Measurements from ENCODE around the gene MBTPS2.
A peak's percentile ranks its signal among the peaks of the same experiment; 100 is the strongest.
"Not testable (repeated sequence)": the region's sequence is repeated elsewhere in the genome, so short reads cannot be mapped to it uniquely, and the experiment has no call there.

Gene MBTPS2

DNA sequence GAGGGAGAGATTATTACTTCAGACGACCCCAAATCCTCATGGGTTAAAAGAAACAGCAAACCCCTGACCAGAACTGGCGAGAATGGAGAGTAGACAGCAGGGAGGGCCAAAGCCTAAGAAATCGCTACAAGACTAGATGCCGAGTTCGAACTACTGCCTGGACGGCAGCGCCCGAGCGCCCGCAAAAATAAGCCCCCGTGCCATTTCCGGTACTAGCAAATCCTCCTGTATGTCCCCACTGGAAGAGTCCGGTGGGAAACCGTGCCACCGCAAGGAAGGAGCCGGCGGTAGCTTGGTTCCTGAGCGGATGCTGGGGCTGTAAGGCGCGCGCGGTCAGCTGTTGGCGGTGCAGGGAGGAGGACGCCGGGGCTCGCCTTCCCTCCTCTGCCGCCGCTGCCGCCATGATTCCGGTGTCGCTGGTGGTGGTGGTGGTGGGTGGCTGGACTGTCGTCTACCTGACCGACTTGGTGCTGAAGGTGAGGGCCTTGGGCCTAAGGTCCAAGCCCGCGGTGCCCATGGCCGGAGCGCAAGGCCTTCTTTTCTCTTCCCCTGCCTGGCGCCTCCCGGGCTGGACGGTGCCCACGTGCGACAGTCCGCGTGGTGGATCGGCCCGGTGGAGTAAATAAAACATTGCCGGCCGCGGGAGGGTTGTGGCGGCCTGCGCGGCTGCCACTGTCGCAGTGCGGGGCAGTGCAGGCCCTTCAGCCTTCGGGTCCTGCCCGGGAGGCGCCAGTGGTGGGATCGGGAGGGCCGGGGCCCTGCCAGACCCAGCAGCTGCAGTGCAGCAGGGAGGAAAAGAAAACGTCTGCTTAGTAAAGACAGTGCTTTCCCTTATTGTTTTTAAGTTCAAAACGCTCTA lies at the start of gene MBTPS2:
Gene MBTPS2 (plus strand): TSS at position 284 of the 859 bp plus-strand sequence. CDS start 118 bp downstream, at position 402.
- peak; percentile 85 for DNase-seq (ENCODE audit: low spot score)

DNA sequence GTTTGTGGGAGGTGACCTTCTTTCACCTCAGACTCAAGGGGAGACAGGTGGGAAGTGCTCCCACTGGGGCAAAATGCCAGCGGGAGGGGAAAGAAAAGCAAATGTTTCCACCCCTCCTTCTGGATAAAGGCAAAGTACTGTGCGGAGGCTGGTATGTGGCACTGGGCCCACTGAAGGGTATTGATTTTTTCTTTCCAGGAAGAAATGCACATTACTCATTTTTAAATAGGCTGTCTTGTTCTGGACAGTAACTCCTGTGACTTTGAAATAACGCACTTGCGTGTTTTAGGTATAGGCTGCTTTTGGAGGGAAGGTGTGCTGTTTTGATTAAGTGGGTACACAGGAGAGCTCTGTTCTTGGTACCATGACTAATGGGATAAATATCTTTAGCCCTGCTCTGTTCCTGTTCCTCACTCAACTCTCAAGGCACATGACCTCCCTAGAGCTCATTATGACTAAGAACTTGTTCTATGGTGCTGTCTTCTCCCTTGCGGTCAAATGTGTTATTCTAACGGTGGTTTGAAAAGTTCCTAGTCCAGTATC lies 40.7 kb upstream of the MBTPS2 start:
- peak; percentile 90 for DNase-seq (ENCODE audit: low spot score)

DNA sequence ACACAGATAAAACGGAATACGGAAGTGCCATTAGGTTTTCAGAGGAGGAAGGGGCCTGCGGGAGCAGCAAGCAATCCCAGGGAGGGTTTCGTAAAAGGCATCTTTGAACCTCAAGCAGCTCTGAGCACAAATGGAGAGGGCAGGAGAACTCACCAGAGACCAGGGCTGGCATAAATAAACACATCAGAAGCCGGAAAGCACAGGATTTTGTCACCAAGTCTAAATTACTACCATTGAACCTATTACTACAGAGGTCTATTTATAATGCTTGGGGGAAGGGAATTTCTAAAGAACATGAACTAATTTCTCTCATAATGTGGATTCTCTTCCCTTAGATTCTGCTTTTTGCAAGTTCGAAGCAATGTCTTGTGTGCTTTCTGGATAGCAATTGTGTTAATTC lies 39.6 kb upstream of the MBTPS2 start:
- no peak for DNase-seq (ENCODE audit: low spot score)

DNA sequence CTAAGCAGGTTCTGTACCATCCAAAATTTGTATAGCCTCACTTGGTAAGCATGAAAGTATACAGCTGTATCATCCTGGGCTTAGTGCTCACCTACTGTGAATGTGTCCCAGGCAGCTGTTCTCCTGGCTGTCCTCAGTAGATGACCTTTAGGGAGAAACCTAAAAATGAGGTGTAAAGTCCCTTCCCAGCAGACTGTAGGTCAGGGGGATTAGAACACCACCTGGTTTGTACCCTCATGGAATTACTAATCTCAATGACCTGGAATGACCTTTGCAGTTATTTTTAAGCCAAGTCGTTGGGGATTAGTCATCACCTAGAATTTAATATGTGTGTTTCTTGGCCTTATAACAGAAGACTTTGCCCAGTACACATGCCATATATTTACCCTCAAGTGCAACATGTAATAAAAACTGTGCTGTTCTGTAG lies 39.1 kb upstream of the MBTPS2 start:
- peak; percentile 20 for DNase-seq (ENCODE audit: low spot score)

DNA sequence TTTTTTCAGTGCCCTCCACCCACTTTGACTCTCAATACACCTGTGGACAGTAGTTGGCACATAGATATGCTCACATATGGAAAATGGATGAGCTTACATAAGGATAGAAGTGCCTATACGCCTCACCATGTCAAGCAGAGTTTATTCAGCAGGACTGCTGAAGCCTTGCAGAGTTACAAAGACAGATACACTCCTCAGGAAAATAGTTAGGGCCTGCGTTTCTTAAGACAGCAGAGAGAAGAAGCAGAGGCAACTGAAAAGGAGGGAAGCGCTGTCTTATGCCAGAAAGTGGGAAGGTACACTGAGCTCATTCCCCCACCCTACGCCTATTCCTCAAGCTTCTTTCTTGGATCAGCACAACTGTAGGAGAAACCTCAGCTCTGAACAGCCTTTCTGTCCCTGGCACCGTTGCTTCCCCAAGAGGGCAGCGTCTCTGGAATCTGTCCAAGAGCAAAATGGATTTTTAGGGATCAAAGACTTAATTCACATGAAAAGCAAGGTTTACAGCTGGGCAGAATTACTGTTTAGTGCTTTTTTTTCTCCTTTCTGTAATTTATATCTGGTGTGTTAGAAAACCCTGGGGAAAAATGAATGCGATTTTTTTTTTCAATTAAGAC lies 37.3 kb upstream of the MBTPS2 start:
- no peak for DNase-seq (ENCODE audit: low spot score)

DNA sequence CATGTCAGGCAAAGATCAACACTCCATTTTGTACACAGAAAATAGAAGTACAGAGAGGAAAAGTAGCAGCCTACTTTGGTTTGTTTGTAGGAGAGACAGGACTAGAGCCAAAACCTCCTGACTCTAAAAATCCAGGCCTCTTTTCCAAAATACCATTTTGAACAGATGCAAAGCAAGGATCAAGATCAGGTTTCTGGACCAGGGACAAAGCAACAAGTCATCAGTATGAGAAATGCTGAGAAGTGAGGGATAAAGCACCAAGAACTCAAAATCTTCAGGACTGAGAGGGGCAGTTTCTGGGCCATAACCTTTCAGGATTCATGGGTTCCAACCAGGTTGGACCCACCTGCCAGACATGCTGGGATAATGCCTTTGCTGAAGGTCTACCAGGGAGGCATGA lies 36.6 kb upstream of the MBTPS2 start:
- DNase-seq (ENCODE audit: low spot score) = no peak

DNA sequence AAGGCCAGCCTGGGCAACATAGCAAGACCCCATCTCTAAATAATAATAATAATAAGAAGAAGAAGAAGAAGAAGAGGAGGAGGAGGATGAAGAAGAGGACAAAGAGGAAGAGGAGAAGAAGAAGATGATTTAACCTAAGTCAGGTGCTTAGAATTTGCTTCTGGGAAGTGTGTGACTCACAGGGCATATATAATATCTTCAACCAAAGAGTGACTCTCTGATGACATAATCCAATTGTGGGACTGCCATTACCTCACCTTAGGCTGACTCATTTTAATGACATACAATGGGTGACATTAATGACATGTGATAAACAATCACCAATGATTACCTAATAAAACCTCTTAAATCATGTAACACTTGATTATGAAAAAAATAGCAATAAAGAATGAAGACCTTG lies 32.7 kb upstream of the MBTPS2 start:
- peak; percentile 81 for DNase-seq (ENCODE audit: low spot score)

DNA sequence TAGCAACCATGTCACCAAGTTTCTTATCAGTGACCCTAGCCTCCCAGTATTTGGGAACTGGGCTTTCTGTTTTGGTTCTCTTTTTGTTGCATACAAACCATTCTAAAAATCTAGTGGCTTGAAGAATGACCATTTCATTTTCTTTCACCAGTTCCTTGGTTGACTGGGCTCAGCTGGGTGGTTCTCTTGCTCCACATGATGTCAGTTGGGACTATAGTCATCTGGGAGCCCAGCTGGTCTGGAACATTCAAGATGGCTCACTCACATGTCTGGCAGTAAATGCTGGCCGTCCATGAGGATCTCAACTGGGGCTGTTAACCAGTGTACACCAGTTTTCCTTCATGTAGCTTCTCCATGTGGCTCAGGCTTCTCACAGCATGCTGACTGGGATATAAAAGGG lies 27.6 kb upstream of the MBTPS2 start:
- DNase-seq (ENCODE audit: low spot score) = no peak

DNA sequence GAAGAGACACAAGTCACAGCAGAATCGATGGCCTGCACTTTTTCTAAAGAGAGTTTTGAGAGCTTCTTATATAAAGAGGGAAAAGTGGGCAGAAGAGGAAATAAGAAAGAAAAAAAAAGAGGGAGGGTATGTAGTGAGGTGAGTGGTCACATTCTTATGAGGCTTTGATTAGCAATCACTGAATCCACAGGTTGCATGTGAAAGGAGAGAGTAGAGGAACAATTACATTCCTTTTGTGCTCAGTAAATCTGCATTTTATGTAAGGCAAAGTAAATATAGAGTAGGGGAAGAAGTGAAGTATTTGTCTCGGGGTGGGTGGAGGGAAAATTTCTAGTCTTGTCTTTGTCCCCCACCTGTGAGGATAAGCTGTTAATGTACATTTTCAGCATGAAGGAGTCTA lies 26.8 kb upstream of the MBTPS2 start:
- no peak for DNase-seq (ENCODE audit: low spot score)

DNA sequence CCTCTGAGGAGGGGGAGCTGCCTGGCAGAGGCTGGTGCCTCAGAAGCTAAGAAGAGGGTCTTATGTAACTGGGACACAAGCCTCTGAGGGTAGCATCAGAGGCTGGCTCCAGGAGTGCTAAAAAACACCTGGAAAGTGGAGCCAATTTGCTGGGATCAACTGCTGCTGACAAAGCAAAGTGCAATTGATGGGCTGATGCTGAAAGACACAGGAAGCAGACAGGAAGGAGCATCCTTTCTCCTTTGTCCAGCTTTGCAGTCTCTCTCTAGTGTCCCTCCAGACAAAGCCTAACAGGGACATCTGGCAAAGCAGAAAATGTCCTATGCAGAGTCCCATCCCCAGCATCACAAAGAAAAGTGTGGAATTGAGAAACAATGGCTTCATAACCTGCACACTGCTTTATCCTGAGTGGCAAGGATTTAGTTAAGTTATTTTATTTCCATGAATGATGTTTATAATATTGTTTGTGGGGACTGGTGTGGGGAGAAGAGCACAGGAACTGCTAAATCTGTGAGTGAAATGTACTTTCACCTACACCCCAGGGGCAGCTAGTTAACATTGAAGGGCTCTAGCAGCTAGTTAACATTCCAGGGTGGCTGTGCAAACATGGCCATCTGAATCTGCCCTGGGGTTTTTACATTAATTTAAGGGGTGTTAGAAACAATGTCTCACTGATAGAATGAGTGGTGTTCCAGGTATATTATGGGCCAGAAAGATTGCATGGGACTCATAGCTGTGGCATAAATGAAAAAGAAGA lies 25.6 kb upstream of the MBTPS2 start:
- no peak for DNase-seq (ENCODE audit: low spot score)

DNA sequence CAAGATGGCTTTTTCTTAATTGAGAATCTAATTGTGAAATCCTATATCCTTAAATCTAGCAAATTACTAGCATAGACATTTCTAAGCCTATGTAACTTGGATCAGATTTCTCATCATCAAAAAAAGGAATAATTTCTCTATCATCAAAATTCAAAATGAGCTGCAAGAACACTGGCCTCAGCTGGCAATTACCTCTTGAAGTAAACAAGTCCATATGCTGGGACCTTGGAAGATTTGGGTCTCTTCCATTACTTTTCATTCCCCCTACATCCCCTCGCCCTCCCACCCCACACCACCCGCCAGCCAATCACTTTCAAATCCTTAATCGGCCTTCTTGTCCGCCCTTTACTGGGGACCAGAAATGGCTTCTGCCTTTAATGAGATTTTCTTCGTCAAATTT lies 23.3 kb upstream of the MBTPS2 start:
- DNase-seq (ENCODE audit: low spot score) = no peak

DNA sequence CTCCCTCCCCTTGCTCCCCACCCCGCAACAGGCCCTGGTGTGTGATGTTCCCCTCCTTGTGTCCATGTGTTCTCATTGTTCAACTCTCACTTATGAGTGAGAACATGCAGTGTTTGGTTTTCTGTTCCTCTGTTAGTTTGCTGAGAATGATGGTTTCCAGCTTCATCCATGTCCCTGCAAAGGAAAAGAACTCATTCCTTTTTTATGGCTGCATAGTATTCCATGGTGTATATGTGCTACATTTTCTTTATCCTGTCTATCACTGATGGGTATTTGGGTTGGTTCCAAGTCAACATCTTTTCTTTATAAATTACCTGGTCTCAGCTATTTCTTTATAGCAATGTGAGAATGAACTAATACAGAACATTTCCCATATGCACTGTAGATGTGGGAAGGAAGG lies 19.2 kb upstream of the MBTPS2 start:
- DNase-seq (ENCODE audit: low spot score) = not testable (repeated sequence)

DNA sequence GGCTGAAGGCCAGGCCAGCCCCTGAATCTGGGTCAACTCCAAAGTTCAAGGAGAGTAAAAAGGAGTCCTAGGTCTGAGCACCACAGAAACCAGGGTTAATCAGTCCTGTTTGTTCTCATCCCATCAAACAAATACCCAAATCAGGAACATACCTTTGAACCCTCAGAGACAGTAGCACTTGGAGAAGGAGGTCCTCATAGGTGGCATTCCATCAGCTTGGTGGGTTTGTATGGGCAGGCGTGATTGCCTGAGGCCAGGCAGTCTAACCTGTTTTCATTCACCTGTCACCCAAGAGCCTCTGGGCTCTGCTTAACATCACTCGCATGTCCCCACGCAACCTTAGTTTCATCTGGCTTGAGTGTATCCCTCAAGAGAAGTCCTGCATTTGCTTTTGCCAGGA lies 17.5 kb upstream of the MBTPS2 start:
- DNase-seq (ENCODE audit: low spot score) = no peak

DNA sequence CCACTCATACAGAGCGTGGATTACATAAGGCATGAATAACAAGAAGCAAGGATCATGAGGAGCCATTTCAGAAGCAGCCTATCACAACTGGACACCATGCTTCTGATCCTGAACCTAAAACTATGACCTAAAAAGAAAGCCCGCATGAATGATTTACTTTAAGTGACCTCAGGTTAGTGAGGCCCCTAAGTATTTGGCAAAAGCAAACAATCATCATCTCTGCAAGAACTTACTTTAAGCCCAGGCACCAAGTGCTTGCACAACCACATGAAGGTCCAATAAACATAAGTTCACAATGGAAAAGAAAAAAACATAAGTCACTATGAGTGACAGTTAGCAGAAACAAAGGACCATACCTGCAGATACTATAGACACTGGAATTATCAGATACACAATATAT lies 7.9 kb upstream of the MBTPS2 start:
- no peak for DNase-seq (ENCODE audit: low spot score)

DNA sequence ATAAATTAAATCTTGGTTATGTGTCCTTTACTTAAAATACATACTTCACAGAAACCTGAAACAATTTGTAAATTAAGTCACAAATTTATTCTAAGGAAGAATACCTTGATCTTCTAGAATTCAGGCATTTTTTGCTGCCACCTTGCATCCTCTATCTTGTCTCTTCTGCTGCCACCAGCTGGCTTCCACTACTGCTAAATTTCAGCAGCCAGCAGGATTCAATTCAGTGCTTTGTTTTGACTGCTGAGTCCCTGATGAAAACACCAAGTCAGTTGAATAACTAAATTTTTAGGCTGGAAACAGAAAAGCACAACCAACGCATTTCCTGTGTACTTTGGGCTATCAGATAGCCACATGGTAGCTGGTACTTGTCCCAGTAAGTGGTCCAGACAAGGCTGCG lies 2.4 kb upstream of the MBTPS2 start:
- no peak for DNase-seq (ENCODE audit: low spot score)

DNA sequence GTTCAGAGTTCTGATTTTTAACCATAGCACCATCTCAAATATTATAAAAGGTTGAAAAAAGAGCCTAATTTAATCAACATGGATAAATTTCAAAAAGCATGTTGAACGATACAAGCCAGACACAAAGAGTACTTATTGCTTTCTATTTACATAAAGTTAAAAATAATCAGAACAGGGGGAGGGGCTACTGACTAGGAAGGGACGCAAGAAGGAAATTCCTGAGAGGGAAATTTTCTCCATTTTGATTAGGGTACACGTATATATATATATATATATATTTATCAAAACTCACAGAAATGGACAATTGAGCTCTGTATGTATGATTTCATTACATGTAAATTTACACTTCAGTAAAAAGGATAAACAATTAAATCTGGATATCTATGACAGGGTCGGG lies 482 bp upstream of the MBTPS2 start:
- DNase-seq (ENCODE audit: low spot score) = no peak

DNA sequence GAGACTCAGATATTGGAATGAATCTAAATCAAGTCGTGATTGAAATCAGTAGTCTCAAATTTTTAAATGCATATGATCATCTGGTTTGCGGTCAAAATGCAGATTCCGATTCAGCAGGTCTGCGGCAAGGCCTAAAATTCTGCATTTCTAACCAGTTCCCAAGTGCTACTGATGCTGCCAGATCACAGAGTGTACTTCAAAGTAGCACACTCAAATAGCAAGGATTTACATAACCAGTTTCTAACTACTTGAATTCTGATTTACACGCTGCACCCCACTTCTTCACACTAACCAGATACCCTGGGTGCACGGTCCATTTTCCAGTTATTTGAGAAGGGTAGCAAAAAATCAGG lies 752 bp downstream of the MBTPS2 start:
- DNase-seq (ENCODE audit: low spot score) = peak; percentile 7

DNA sequence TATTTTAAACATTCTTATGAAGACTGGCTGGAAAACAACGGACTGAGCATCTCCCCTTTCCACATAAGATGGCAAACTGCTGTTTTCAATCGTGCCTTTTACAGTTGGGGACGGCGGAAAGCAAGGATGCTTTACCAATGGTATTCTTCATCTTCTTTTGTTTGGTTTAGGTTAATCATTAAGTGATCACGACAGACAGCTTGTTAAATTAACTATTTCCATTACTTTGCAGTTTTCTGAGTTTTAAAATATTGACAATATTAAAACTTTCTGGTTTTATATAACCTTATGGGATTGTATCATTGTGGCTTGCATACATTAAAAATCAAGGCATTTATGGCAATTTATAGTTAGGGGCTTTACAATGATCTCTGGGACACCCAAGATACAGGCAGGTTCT lies 3.8 kb downstream of the MBTPS2 start:
- no peak for DNase-seq (ENCODE audit: low spot score)

DNA sequence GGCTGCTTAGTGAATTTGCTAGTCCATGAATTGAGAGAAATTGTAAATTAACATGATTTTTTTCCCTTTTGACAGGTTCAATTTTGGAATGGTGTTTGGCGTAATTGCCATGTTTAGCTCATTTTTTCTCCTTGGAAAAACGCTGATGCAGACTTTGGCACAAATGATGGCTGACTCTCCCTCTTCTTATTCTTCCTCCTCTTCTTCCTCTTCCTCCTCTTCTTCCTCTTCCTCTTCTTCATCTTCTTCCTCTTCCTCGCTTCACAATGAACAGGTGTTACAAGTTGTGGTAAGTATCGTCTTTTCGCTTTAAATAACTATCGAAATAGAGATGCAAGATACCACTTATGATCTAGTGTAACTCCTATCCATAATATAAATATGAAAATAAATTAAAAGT lies 5.7 kb downstream of the MBTPS2 start:
- DNase-seq (ENCODE audit: low spot score) = no peak

DNA sequence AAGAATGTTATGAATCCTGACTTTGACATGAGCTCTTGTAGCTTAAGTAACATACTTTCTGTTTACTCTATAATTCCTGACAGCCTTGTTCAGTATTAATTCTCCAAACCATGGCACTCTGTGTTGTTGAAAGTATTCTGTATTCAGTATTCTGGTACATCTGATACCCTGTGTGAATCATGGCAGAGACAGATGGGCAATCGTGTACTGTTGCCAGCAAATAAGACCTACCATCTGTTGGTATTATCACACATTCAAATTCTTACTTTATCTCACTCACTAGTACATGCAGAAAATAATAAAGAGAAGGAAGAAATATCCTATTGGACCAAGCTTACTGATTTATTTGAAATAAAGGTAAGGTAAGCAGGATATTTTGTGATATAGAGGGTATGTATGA lies 7.9 kb downstream of the MBTPS2 start:
- no peak for DNase-seq (ENCODE audit: low spot score)

DNA sequence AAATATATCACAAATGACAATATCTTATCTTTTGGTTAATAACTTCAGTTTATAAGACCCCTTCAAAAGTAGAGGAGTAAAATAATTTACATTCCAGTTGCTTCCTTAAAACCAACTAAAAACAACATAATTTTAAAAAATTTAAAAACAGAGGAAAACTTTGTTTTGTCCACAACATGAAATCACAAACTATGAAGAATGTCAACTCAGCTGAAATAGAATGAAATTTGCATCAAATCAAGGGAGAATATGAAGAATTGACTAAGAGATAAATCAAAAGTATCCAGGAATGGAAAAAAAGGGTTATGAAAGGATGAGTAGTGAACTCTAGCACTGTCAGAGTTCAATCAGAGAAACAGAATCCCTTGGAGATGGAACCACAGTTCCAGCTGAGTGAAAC lies 14.2 kb downstream of the MBTPS2 start:
- DNase-seq (ENCODE audit: low spot score) = no peak

DNA sequence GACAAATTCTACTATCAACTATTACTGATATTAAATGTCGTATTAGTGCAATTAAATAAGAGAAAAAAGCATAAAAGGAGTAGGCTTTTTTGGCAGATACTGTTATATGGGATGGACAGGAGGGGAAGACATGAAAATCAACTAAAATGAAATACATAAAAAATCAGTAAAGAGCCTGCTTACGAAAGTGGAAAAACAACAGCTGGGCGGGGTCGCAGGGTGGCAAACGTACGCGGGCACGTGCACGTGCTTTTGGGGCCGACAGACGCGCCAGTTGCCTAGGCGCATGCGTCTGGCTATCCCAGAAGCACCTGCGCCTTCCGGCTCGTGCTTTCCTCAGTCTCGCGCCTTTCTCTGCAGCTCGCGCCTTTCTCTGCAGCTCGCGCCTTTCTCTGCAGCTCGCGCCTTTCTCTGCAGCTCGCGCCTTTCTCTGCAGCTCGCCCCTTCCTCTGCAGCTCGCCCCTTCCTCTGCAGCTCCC lies 16.6 kb downstream of the MBTPS2 start, which contains the start of gene YY2:
Gene YY2 (plus strand): TSS at position 51 of the 479 bp plus-strand sequence. CDS start 498 bp downstream, outside the sequence.
- no peak for DNase-seq (ENCODE audit: low spot score)

Data from kidney tubule cell (primary cell).